Liver (tissue), 9 donors: ENCODE data around the gene ENGASE. TPM values are rescaled to one million over a fixed set of nuclear protein-coding genes. Genes with fewer than 3 reads are reported as not detected.

ENCODE experiments used
- DNase-seq: peaks from one replicate; pipeline ENCODE4 v3.0.0-alpha.2; 2017; ENCODE audit warnings: low spot score
- H3K27ac ChIP-seq, 2 donors: one replicate each; pipeline ENCODE4 v1.7.0; 2013; ENCODE audit warnings: inconsistent platforms in 2 of 2, low read length in 2 of 2, control low read depth in 1 of 2, low read depth in 1 of 2, mild to moderate bottlenecking in 1 of 2
- H3K27me3 ChIP-seq, 4 donors: one replicate each; pipeline versions ENCODE4 v1.6.1 to v1.7.0; 2013; ENCODE audit warnings: low read length in 3 of 4, inconsistent platforms in 1 of 4, mild to moderate bottlenecking in 1 of 4, moderate library complexity in 1 of 4; ENCODE audit not compliant: control insufficient read depth in 4 of 4, insufficient read depth in 4 of 4
- H3K36me3 ChIP-seq, 4 donors: one replicate each; pipeline versions ENCODE4 v1.6.1 to v1.7.0; 2013; ENCODE audit warnings: low read length in 3 of 4, mild to moderate bottlenecking in 3 of 4, low read depth in 1 of 4, moderate library complexity in 1 of 4; ENCODE audit not compliant: control insufficient read depth in 4 of 4, insufficient read depth in 3 of 4
- H3K4me1 ChIP-seq, 4 donors: one replicate each; pipeline versions ENCODE4 v1.6.1 to v1.7.0; 2013; ENCODE audit warnings: low read length in 3 of 4, mild to moderate bottlenecking in 3 of 4, moderate library complexity in 1 of 4; ENCODE audit not compliant: control insufficient read depth in 4 of 4, insufficient read depth in 4 of 4
- H3K4me3 ChIP-seq, 3 donors: one replicate each; pipeline versions ENCODE4 v1.6.1 to v1.7.0; 2013; ENCODE audit warnings: low read length in 3 of 3, control low read depth in 1 of 3, low read depth in 1 of 3, mild to moderate bottlenecking in 1 of 3
- H3K9ac ChIP-seq, 2 donors: one replicate each; pipeline ENCODE4 v1.7.0; 2013; ENCODE audit warnings: low read length in 2 of 2, mild to moderate bottlenecking in 2 of 2, moderate library complexity in 2 of 2, control low read depth in 1 of 2, low read depth in 1 of 2
- H3K9me3 ChIP-seq, 4 donors: one replicate each; pipeline versions ENCODE4 v1.6.1 to v1.7.0; 2013; ENCODE audit warnings: low read length in 3 of 4; ENCODE audit not compliant: control insufficient read depth in 4 of 4
- EGR1 ChIP-seq, 2 donors: IDR thresholded peaks; 2 replicates each; pipeline ENCODE4 v1.6.1; 2016 to 2018; ENCODE audit warnings: antibody characterized with exemption in 2 of 2, low read depth in 2 of 2
- FOXA1 ChIP-seq: IDR thresholded peaks from 2 replicates; pipeline ENCODE4 v1.6.1; 2016; ENCODE audit warnings: antibody characterized with exemption
- FOXA2 ChIP-seq: IDR thresholded peaks from 2 replicates; pipeline ENCODE4 v1.6.1; 2016; ENCODE audit warnings: antibody characterized with exemption
- GABPA ChIP-seq, 2 donors: IDR thresholded peaks in 1 of 2; conservative IDR thresholded peaks in 1 of 2; 2 replicates each; pipeline ENCODE4 v1.6.1; 2016; ENCODE audit warnings: antibody characterized with exemption in 2 of 2, mild to moderate bottlenecking in 1 of 2, moderate library complexity in 1 of 2
- HNF4A ChIP-seq, 2 donors: conservative IDR thresholded peaks; 2 replicates each; pipeline ENCODE4 v1.6.1; 2016; ENCODE audit warnings: antibody characterized with exemption in 2 of 2, mild to moderate bottlenecking in 2 of 2
- HNF4G ChIP-seq: IDR thresholded peaks from 2 replicates; pipeline ENCODE4 v1.6.1; 2016; ENCODE audit warnings: antibody characterized with exemption
- JUND ChIP-seq, 2 donors: IDR thresholded peaks; 2 replicates each; pipeline ENCODE4 v1.6.1; 2016; ENCODE audit warnings: antibody characterized with exemption in 2 of 2
- NR2F2 ChIP-seq: IDR thresholded peaks from 2 replicates; pipeline ENCODE4 v1.6.1; 2016; ENCODE audit warnings: antibody characterized with exemption
- RAD21 ChIP-seq, 2 donors: IDR thresholded peaks; 2 replicates each; pipeline ENCODE4 v1.6.1; 2016; ENCODE audit warnings: antibody characterized with exemption in 2 of 2, mild to moderate bottlenecking in 2 of 2
- RXRA ChIP-seq, 2 donors: IDR thresholded peaks; 2 replicates each; pipeline ENCODE4 v1.6.1; 2017 to 2018; ENCODE audit warnings: antibody characterized with exemption in 2 of 2, mild to moderate bottlenecking in 1 of 2
- SP1 ChIP-seq: IDR thresholded peaks from 2 replicates; pipeline ENCODE4 v1.6.1; 2018; ENCODE audit warnings: antibody characterized with exemption, mild to moderate bottlenecking
- TAF1 ChIP-seq: conservative IDR thresholded peaks from 2 replicates; pipeline ENCODE4 v1.6.1; 2016; ENCODE audit warnings: antibody characterized with exemption, mild to moderate bottlenecking
- YY1 ChIP-seq: IDR thresholded peaks from 2 replicates; pipeline ENCODE4 v1.6.1; 2016; ENCODE audit warnings: antibody characterized with exemption, mild to moderate bottlenecking
- WGBS: extraction: QIAGEN DNeasy Blood & Tissue Kit; methylation state at CpG from one replicate; pipeline ENCODE4 v1.1.7; 2013; 5-methylcytosine and 5-hydroxymethylcytosine counted together
- polyA plus RNA-seq, 2 donors: library from polyadenylated mRNA; stranded (reverse) in 1 of 2; unstranded in 1 of 2; fragments of 200-250 nt in 1 of 2; fragments of >200 nt in 1 of 2; fragmentation: Nextera tagmentation in 1 of 2; extraction: Ambion mirVana in 1 of 2; gene quantifications; one replicate each; pipeline versions ENCODE4 v1.2.1 to v1.2.3, GENCODE V29; 2013 to 2015
- total RNA-seq, 2 donors: library from RNA; depleted of rRNA; stranded (reverse); fragments of >200 nt; gene quantifications; one replicate each; pipeline ENCODE4 v1.2.3, GENCODE V29; 2014
- TF ChIP-seq, protein P1 (sequence below): IDR thresholded peaks from 2 replicates; pipeline ENCODE4 v1.6.1; 2016; ENCODE audit warnings: antibody characterized with exemption
- TF ChIP-seq, protein P2 (sequence below): IDR thresholded peaks from 2 replicates; pipeline ENCODE4 v1.6.1; 2016; ENCODE audit warnings: antibody characterized with exemption
- TF ChIP-seq, protein P3 (sequence below): IDR thresholded peaks from 2 replicates; pipeline ENCODE4 v1.6.1; 2016; ENCODE audit warnings: antibody characterized with exemption, mild to moderate bottlenecking
- TF ChIP-seq, protein P4 (sequence below): IDR thresholded peaks from 2 replicates; pipeline ENCODE4 v1.6.1; 2016; ENCODE audit warnings: antibody characterized with exemption
- TF ChIP-seq, protein P5 (sequence below): fragments of 150-350 bp; IDR thresholded peaks from 2 replicates; pipeline ENCODE4 v1.5.1; 2017; ENCODE audit warnings: improper control_type of control experiment, low read depth, low read length; ENCODE audit not compliant: missing input control
- donor health status: healthy.
- donor health status: healthy.
- donor health status: healthy.
- donor health status: healthy.
- donor health status: healthy.

ENGASE gene
- total and polyA plus RNA-seq, 4 donors: 5.2 to 33.6 (median 7.8) TPM

DNA sequence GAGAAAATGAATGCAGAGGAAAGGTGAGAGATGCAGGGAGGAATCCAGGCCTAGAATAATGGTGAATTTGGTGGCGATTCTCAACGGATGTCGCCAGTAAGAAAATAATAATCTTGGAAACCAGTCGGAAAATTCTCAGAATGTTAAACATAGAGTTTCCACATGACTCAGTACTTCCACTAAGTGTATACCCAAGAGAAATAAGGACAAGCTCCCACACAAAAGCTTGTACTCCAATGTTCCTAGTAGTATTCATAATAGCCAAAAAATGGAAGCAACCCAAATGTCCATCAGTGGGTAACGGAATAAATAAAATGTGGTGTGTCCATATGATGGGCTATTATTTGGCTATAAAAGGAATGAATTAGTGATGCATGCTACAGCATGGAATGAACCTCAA lies 19.4 kb upstream of the ENGASE start:
- Histone ChIP-seq H3K27me3 (no peaks in the 10 kb centered on the region), H3K4me3 (no peak overlapping the region), H3K27ac (no peak overlapping the region), H3K36me3 (no peaks in the 10 kb centered on the region), H3K9ac (no peak overlapping the region), H3K9me3 (peaks cover 0 to 8% (median 2%) of the 10 kb centered on the region in 4 donors), H3K4me1 (no peaks in the 10 kb centered on the region)
- 93% methylated on average over 5 of the region's 5 CpGs for WGBS
- TF ChIP-seq, protein P1, sequence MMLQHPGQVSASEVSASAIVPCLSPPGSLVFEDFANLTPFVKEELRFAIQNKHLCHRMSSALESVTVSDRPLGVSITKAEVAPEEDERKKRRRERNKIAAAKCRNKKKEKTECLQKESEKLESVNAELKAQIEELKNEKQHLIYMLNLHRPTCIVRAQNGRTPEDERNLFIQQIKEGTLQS: no peak
- TF ChIP-seq, protein P2, sequence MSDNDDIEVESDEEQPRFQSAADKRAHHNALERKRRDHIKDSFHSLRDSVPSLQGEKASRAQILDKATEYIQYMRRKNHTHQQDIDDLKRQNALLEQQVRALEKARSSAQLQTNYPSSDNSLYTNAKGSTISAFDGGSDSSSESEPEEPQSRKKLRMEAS: no peak
- TF ChIP-seq JUND (IDR thresholded peaks at IDR 0.05) (no peak), RAD21 (IDR thresholded peaks at IDR 0.05) (no peak), SP1 (no peak), NR2F2 (no peak), RXRA (IDR thresholded peaks at IDR 0.05) (no peak), HNF4G (no peak), GABPA (IDR thresholded peaks at IDR 0.05 in 1 of 2, conservative IDR thresholded peaks at IDR 0.05 in 1 of 2) (no peak)
- TF ChIP-seq, protein P3, sequence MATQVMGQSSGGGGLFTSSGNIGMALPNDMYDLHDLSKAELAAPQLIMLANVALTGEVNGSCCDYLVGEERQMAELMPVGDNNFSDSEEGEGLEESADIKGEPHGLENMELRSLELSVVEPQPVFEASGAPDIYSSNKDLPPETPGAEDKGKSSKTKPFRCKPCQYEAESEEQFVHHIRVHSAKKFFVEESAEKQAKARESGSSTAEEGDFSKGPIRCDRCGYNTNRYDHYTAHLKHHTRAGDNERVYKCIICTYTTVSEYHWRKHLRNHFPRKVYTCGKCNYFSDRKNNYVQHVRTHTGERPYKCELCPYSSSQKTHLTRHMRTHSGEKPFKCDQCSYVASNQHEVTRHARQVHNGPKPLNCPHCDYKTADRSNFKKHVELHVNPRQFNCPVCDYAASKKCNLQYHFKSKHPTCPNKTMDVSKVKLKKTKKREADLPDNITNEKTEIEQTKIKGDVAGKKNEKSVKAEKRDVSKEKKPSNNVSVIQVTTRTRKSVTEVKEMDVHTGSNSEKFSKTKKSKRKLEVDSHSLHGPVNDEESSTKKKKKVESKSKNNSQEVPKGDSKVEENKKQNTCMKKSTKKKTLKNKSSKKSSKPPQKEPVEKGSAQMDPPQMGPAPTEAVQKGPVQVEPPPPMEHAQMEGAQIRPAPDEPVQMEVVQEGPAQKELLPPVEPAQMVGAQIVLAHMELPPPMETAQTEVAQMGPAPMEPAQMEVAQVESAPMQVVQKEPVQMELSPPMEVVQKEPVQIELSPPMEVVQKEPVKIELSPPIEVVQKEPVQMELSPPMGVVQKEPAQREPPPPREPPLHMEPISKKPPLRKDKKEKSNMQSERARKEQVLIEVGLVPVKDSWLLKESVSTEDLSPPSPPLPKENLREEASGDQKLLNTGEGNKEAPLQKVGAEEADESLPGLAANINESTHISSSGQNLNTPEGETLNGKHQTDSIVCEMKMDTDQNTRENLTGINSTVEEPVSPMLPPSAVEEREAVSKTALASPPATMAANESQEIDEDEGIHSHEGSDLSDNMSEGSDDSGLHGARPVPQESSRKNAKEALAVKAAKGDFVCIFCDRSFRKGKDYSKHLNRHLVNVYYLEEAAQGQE: no peak
- no peak for DNase-seq

DNA sequence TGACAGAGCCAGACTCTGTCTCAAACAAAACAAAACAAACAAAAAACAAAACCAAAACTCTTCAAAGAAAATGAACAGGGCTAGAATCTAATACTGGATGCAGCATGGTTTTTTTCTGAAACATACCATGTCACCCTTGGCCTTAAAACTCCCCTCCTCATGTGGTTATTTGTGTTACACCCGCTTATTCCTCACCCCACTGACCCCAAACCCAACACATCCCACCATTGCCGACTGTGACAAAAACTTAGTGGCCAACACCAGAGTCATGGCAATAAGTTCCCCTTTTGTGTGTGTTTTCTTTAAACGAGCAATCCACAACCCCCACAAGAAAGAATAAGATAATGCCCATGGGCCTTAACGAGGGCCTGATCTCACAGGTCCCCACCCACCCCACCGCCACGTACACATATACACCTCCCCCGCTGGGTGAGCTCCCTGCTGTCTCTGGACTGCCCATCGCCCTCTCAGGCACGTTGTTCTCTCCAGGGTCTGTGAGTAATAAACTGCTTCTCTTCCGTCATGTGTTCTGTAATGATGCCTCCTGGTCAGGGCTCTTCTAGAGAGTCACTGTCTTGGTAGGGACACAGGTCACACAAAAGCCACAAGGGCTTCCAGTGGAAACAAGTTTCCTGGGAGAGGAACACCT lies 16.8 kb upstream of the ENGASE start:
- H3K27me3 ChIP-seq: no peaks in the 10 kb centered on the region
- H3K9ac ChIP-seq: no peak overlapping the region
- TF ChIP-seq EGR1 (IDR thresholded peaks at IDR 0.05; ENCODE audit: low read depth in 2 of 2) (no peak), GABPA (IDR thresholded peaks at IDR 0.05 in 1 of 2, conservative IDR thresholded peaks at IDR 0.05 in 1 of 2) (no peak), TAF1 (no peak), RAD21 (IDR thresholded peaks at IDR 0.05) (no peak), RXRA (IDR thresholded peaks at IDR 0.05) (no peak), SP1 (no peak), NR2F2 (no peak), HNF4G (no peak), FOXA1 (no peak), YY1 (no peak), HNF4A (conservative IDR thresholded peaks at IDR 0.05) (no peak), FOXA2 (no peak), JUND (IDR thresholded peaks at IDR 0.05) (no peak)
- TF ChIP-seq, protein P3: no peak
- TF ChIP-seq, protein P4, sequence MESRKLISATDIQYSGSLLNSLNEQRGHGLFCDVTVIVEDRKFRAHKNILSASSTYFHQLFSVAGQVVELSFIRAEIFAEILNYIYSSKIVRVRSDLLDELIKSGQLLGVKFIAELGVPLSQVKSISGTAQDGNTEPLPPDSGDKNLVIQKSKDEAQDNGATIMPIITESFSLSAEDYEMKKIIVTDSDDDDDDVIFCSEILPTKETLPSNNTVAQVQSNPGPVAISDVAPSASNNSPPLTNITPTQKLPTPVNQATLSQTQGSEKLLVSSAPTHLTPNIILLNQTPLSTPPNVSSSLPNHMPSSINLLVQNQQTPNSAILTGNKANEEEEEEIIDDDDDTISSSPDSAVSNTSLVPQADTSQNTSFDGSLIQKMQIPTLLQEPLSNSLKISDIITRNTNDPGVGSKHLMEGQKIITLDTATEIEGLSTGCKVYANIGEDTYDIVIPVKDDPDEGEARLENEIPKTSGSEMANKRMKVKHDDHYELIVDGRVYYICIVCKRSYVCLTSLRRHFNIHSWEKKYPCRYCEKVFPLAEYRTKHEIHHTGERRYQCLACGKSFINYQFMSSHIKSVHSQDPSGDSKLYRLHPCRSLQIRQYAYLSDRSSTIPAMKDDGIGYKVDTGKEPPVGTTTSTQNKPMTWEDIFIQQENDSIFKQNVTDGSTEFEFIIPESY: no peak
- TF ChIP-seq, protein P1: no peak
- TF ChIP-seq, protein P5, sequence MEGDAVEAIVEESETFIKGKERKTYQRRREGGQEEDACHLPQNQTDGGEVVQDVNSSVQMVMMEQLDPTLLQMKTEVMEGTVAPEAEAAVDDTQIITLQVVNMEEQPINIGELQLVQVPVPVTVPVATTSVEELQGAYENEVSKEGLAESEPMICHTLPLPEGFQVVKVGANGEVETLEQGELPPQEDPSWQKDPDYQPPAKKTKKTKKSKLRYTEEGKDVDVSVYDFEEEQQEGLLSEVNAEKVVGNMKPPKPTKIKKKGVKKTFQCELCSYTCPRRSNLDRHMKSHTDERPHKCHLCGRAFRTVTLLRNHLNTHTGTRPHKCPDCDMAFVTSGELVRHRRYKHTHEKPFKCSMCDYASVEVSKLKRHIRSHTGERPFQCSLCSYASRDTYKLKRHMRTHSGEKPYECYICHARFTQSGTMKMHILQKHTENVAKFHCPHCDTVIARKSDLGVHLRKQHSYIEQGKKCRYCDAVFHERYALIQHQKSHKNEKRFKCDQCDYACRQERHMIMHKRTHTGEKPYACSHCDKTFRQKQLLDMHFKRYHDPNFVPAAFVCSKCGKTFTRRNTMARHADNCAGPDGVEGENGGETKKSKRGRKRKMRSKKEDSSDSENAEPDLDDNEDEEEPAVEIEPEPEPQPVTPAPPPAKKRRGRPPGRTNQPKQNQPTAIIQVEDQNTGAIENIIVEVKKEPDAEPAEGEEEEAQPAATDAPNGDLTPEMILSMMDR: no peak
- TF ChIP-seq, protein P2: no peak
- no peak for DNase-seq
- H3K4me3 ChIP-seq: no peak overlapping the region
- no peak overlapping the region for H3K27ac ChIP-seq
- 83% methylated on average over 10 of the region's 10 CpGs for WGBS
- H3K36me3 ChIP-seq: no peaks in the 10 kb centered on the region
- H3K4me1 ChIP-seq: no peaks in the 10 kb centered on the region
- H3K9me3 ChIP-seq: peaks cover 0 to 8% (median 2%) of the 10 kb centered on the region in 4 donors
